T-helper 1 cell treated with Interleukin-12 subunit alpha and Interleukin-12 subunit beta and Interleukin-4 antibody, amounts not matched to agents 30 ng/mL and 1 ng/mL, for 36 hours (primary cell): Measurements from ENCODE around the gene LIME1. TPM values are rescaled to one million over a fixed set of nuclear protein-coding genes. Genes with fewer than 3 reads are reported as not detected.

Experiments used
- intact Hi-C: fragments of 100-400 bp; cut with micrococcal nuclease; formaldehyde crosslinking; loops from one replicate; pipeline ENCODE4 v1.15.1; 2024
- total RNA-seq: library from RNA; stranded (reverse); gene quantifications from 2 replicates; pipeline ENCODE4 v1.2.3, GENCODE V29; 2022

LIME1 gene
- total RNA-seq, 1 donor from 2014 or later: 73.8 TPM

DNA sequence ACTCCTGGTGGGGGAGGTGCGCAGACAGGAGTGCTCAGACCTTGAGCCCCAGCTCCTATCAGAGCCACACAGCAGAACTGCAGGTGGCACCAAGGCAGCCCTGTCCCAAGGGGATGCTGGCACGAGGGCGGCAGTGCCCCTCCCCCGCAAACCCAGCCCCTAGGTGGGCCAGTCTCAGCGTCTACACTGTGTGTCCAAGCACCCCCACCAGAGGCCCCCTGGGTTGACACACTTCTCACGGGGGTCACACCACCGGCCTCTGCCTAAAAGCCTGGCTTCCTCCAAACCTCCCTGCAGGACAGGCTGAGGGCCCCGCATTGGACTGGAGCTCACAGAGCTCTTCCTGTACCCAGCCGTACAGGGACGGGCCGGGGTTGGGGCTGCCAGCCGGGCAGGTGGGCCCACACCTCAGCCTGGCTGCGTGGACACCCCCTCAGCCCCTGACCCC lies 11.2 kb downstream of the LIME1 start:
- intact Hi-C loops: no loop called here

DNA sequence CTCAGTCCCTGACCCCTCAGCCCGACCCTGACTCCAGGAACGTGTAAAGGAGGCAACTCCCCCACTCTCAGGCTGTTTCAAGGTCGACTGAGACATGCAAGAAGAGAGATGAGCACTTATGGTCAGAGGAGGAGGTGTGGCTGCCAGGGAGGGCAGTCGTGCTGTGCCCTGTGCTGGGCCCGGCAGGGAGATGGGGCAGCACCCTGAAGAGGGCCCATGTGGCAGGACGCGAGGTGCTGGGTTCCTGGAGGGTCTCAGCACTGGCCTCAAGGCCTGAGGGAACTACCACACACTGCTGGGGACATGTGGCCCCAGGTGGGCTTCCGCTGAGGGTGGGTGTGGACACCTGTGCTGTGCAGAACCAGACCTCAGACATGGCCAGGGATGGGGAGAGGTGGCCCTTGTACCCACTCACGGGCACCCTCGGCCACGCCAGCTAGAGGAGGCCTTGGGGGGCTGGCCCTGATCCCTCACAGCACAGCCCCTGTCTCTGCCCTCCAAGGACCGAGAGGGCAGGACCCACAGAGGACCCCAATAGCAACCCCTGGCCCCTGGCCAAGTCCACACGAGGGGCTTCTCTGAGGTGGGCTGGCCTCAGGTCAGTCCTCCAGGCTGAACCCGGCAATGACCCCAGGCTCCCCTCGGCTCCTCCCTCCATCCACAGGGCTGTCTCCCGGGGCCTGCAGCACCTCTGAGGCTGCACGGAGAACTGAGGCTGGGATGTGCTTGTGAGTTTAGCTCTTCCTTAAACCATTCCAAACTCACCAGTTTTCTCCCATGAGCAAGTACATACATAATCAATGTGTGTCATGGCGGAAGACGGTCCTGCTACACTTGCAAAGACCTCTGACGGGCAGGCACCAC lies 11.8 kb downstream of the LIME1 start:
- intact Hi-C loops: no loop called here

DNA sequence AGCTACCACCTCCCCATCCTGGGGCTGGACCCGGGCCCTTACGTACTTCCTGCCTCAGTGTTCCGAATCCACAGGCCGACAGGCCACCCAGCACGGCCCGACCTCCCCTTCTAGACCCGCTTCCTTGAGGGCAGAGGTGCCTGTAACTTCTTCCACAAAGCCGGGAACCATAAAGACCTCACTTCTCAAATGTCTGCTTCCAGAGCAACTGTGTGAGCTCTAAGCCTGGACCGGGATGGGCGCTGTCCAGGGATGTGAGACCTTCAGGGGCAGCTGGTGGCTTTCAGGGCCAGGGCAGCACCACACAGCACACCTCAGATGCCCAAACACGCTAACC lies 12.4 kb downstream of the LIME1 start:
- intact Hi-C loops: no loop called here

DNA sequence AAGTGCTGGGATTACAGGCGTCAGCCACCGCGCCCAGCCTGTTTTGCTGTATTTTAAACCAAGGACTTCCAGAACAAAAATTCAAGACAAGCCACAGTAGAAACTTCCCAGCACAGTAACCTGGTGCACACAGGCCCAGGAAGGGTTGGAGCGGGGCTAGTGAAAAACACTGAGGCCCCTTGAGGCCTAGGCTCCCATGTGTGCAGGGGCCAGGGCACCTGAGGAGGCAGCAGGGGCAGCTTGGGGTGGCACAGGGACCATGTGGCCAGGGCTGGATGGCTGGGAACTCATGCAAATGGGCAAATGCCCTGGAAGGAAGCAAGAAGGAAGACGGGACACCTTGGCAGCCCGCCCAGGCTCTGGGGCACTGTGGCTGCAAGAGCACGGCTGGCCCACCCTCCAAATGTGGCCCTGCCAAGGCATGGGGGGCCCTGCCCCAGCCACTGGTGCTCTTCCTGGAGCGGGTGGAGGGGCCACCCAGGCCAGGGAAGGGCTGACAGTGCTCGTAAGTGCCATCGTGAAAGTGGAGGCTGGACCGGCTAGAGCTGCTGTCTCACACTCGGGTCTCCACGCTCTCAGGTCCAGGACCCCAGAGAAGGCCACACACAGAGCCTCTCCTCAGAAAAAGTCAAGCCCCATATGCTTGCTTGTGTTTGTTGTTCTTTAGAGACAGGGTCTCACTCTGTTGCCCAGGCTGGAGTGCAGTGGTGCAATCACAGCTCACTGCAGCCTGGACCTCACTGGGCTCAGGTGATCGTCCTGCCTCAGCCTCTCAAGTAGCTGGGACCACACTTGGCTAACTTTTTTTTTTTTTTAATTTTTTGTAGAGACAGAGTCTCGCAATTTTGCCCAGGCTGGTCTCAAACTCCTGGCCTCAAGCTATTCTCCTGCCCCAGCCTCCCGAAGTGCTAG lies 13.4 kb downstream of the LIME1 start:
- intact Hi-C loops: loop anchor here (2.0 kb wide), 2 partner anchors 19 to 43 kb away; partner anchors contain the start of gene ARFRP1

DNA sequence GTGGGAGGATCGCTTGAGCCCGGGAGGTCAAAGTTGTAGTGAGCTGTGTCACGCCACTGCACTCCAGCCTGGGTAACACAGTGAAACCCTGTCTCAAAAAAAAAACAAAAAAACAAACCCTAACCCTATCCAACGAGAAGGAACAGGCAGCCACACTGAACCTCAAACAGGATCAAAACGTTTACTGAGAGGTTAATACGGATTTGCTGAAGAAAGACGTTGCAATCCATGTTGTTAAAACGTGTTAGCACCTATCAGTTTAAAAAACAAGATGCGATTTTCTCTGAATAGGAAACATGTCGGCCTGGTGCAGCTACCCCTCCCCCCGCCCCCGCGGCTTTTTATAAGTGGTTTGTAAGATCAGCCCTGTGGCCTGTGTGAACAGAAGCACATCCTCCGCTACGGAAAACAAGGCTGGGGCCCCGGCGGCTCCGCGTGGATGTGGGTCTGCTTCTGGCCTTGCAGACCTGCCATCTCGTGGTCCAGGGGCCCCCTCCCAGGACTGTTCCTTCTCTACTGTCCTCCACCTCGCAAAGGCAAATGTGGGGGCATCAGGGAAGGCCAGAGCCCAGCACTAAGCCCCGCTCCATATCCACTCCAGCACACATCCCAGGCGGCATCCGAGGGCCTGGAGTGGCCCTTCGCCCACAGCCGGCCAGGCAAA lies 14.5 kb downstream of the LIME1 start:
- intact Hi-C loops: loop anchor here (1.0 to 2.0 kb wide), 3 partner anchors 11 to 44 kb away; partner anchors contain the start of gene ARFRP1

DNA sequence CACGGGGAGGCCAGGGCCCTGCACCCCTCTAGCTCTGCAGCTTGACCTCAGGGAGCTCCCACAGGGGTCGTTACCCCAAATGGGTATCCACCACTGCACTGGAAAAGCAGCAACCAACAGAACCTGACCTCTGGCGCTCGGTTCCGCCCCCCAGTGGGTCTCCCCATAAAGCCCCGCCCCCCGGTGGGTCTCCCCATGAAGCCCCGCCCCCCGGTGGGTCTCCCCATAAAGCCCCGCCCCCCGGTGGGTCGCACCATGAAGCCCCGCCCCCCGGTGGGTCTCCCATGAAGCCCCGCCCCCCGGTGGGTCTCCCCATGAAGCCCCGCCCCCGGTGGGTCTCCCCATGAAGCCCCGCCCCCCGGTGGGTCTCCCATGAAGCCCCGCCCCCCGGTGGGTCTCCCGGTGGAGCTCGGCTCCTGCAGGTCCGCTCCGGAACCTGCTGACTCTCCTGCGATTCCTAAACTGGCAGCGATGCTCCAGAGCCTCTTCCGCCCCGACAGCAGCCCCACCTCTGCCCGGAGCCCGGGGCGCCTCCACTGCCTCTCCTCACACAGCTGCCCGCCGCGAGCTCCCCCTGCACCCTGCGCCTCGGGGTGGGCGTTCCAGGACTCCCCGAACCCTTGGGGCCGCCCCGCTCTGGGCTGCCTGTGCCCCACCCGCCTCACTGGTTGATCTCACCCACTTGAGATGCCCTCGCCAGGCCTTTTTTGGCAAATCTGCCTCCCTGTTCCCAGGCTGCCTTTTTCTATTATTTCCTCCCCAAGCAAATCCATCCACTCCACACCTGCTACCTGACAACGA lies 15.2 kb downstream of the LIME1 start:
- intact Hi-C loops: loop anchor here (1.0 to 2.0 kb wide), 3 partner anchors 11 to 45 kb away; partner anchors contain the start of gene ARFRP1

DNA sequence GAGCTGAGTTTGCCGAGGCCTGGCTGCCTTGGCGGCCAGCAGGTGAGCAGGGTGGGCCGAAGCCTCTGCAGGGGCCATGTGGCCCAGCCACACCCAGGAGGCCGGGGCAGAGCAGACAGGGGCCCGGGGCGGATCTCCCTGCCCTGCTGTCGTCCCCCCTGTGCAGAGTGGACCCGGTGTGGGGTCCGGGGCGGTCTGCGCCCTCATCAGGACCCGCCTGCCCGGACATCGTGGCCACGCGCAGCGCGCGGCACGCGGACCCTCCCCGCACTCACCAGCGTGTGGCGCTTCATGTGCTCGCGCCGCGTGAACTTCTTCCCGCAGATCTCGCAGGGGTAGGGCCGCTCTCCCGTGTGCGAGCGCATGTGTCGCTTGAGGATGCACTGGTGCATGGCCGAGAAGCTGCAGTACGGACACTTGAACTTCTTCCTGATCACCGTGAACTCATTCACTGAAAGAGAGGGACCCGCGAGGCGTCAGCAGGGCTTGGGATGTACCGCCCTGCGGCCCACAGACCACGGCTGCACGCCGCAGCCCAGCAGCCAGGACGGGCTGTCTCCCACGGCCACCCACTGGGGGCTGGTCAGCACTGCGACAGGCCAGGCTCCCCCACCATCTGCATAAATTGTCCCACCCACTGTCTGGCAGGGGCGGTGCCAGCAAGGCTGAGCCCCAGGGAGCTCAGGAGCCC lies 16.1 kb downstream of the LIME1 start:
- intact Hi-C loops: no loop called here

DNA sequence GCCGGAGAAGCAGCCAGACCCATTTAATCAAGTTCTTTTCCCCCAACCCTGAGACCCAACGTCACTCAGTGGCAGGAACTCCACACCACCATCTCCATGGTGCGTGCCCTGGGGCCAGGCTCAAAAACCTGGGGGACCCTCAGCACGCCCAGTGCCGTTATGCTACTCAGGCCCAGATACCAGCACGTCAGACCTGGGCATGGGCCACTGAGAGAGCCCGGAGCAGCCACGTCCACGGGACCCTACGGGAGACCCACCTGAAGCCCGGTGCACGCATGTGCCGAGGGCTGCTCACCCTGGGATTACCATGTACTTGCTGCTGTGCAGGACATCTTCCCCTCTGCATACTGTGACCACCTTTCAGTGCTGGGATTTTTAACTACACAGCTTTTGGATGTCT lies 16.9 kb downstream of the LIME1 start:
- intact Hi-C loops: no loop called here

DNA sequence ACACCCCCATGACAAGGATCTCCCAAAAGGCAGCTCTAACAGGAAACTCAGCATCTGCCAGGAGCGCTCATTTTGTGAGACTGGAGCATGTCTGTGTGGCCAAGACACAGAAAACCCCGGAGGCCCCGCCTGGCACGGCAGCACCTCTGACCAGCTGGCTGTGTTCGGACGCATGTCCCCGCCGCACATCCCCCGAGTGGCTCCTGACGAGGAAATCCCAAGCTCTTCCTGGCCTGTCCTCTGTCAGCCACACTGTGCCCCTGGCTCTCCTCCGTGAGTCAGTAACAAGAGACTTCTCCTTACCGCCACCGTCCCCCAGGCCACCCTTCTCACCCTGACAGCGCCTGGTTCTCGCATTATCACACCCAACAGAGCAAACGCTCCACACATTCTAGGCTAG lies 17.5 kb downstream of the LIME1 start:
- intact Hi-C loops: no loop called here

DNA sequence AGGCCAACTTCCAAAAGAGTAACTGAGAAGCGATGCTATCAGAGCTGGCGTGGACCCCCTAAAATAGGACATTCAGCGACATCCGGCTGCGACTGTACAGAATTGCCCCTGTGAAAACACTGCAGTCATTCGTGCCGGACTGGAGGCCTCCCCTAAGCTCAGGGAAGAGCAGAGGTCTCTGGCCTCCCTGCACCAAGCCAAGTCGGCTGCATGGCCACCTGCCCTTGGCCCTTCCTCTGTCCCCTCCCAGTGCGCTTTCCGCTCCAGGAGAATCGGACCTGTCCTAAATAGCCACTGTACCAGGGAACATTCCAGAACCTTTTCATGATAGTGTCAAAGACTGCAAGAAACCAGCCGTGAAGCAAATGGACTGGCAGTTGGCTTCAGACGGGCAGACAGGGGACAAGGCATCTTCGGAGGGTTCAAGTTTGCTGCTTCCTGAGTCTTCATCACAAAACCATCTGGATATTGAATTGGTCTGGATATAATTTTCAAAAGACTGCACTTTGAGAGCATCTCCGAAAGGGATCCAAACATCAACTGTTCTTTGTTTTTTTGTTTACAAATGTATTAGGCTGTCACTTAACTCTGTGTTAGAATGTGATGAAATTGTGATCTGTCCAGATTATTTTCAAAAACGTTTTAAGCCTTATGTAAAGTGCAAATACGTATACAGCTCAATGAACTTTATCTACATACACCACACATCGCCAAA lies 19.6 kb downstream of the LIME1 start:
- intact Hi-C loops: no loop called here

DNA sequence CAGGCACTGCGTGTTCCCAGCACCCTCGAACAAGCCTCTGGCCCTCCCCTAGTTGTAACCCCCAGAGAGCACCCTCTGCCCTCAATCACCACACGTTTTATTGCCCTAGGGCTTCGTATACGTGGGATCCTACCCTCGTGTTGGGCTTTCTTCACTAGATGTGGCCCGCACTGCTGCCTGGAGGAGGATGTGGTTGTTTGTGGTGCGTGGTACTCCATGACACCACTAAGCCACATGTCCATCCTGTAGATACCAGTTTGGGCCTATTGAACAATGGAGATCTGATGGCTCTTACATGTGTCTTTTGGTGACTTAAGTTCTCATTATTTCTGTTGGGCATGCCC lies 20.2 kb downstream of the LIME1 start:
- intact Hi-C loops: no loop called here

DNA sequence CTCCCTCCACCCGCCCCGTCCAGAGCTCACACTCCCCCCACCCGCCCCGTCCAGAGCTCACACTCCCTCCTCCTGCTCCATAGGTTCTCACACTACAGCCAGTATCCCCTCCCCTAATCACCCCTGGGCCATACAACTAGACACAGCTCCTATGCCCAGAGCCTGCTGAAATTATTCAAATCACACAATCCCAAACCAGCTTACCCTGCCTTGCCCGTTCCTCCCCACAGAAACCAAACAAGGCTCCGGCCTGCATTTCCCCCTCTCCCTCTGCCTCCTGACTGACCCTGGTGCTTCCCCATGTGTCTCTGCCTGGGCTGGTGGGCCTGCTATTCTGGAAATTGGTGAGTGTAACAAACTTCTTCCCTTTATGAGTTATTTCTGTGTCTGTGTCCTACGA lies 21.7 kb downstream of the LIME1 start:
- intact Hi-C loops: no loop called here

DNA sequence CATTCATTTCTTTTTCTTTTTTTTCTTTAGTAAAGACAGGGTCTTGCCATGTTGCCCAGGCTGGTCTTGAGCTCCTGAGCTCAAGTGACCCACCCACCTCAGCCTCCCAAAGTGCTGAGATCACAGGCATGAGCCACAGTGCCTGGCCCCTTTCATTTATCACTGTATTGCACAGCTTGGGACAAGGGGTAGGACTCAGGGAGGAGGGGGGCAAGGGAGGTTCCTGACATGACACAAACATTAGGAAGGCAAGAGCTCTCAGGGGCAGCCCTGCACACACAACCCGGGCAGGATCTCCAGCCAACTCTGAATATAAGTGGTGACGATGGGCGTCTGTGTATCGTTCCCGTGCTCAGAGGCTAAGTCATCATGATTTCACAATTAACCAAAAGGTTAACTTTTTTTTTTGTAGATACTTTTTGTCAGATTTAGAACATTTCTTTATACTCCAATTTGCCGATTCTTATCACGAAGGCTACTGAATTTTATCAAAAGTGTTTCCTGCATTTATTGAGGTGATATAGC lies 23.0 kb downstream of the LIME1 start:
- intact Hi-C loops: no loop called here

DNA sequence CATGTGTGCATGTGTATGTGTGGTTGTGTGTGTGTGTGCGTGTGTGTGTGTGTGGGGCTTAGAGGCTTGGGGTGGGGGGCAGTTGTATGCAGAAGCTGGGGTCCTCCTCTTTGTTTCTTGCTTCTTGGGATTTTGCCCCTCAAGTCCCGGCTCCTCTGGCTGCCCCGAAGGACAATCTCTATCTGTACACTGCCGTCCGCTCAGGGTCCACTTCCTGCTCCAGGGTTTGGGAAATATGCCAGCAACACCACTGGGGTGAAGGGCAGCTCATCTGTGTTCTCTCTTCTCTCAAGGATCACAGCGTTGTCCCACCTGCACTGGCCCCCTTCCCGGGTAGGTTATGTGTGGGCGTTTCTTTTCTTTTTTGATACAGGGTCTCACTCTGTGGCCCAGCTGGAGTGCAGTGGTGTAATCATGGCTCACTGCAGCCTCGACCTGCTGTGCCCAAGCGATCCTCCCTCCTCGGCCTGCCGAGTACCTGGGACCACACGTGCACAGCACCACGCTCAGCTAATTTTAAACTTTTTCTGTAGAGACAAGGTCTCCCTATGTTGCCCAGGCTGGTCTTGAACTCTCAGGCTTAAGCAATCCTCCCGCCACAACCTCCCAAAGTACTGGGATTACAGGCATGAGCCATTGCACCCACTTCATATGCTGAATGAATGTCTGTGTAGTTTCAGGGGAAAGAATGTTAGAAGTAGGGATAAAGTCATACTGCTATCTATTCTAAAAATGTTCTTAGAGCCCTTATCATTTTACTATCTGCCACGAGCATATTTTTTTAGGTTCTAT lies 28.8 kb downstream of the LIME1 start:
- intact Hi-C loops: no loop called here

DNA sequence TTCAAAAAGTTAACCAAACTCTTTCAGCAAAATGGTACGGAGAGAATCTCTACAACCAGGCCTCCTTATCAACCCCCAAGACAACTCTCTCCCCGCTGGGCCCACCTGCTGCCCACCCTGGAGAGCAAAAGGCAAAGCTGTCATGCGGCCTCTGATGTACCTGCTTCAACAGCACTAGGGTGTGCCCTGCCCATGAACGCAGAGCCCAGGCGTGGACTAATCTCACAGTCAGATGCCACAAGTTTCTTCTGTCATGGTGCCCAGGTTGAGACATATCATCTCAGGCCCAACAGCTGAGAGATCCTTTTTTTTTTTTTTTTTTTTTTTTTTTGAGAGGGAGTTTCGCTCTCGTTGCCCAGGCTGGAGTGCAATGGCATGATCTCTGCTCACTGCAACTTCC lies 29.4 kb downstream of the LIME1 start:
- intact Hi-C loops: no loop called here

DNA sequence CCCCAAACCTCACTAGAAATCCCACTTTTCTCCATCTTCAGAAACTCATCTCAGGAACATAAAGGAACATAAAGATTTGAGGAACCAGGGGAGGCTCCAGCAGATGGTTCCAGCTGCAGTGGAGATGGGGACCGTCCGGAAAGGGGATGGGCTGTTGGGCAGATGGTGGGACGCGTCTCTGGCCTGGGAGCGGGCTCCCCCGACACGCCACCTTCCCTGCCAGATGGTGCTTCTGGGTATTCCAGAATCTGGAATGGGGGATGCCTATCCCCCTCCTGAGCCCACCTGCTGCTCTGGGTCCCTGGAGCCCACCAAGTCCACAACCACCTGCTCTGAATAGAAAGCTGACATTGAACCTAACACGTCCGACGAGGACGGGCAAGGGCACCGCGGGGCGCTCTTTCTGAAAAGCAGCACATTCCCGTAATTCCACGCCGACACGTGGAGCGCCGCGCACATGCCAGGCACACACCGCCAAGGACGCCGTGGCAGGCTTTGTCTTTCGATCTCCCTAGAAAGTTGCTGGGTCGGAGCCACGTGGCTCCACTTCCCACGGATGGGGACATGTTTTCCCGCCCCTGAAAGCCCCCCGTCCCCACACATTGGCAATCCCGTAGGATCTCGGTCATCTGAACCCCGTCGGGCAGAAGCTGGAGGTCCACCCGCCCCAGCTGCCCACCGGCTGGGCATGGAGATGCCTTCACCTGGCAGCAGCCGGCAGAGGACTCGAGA lies 30.4 kb downstream of the LIME1 start:
- intact Hi-C loops: no loop called here

DNA sequence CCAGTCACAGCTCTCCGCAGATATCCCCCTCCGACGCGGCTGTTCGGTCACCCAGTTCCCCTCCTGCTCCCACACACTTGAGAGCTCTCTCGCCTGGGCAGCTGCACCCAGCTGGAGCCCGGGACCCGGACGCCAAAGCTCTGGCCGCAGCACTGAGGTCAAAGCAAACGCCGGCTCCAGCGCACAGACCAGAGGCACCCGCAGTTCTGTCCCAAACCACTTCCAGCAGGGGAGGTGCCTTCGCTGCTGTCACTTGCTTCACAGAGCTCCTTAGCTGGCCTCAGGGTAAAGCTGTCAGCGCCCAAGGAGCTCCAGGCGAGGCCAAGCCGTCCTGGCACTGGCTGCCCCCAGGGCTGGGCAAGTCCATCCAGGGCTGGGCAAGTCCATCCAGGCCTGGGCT lies 31.0 kb downstream of the LIME1 start:
- intact Hi-C loops: no loop called here

DNA sequence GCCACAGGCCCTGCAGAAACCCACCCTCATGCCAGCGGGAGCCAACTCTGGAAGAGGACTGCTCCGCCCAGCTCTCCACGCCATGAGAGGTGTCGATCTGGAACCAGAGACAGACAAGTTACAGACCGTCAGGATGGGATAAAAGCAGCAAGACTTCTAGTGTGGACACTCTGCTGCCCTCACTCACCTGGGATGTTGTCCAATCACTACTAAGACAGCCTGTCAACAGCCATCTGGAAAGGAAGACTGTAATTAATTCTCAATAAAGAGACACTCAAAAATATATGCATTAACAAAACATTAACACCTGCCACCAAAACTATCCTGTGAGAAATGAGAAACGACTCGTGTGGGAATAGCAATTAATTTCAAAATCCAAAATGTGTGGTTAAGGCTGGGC lies 31.4 kb downstream of the LIME1 start:
- intact Hi-C loops: no loop called here
